MCF 10A (cell line): Measurements from ENCODE around the gene DAGLA. TPM values are rescaled to one million over a fixed set of nuclear protein-coding genes. Genes with fewer than 3 reads are reported as not detected.

Source experiments
- Bru-seq: library from RNA; stranded (reverse); fragments of 400-500 nt; gene quantifications from one replicate; lab custom pipeline; 2021; lab: Mats Ljungman, UMichigan
- BruChase-seq, 2 experiments: library from RNA; stranded (reverse); fragments of 400-500 nt; gene quantifications; one replicate each; lab custom pipeline; 2021; lab: Mats Ljungman, UMichigan
- BruUV-seq: library from RNA; stranded (reverse); fragments of 400-500 nt; replicated peaks from 2 replicates; lab custom pipeline; 2021; lab: Mats Ljungman, UMichigan
- CTCF ChIA-PET: fragments of 300-600 bp; sonication (Branson Sonifier 250); formaldehyde crosslinking; extraction: SDS; loops from one replicate; lab custom pipeline; 2021; ENCODE audit warnings: antibody characterized with exemption, inconsistent platforms; lab: Yijun Ruan, JAX
- POLR2A ChIA-PET: fragments of 300-600, 350-650 bp; sonication (Branson Sonifier 250); formaldehyde crosslinking; extraction: SDS; loops from one replicate; lab custom pipeline; 2020; ENCODE audit warnings: antibody characterized with exemption, inconsistent platforms; lab: Yijun Ruan, JAX
- DNase-seq: peaks from one replicate; pipeline ENCODE4 v3.0.0-alpha.2; 2018; ENCODE audit not compliant: unreplicated experiment
- H3K27ac Mint-ChIP-seq: one replicate; pipeline ENCODE4 v1.8.0; 2022; ENCODE audit warnings: mild to moderate bottlenecking, low read depth, mixed read lengths; ENCODE audit not compliant: unreplicated experiment
- H3K27me3 Mint-ChIP-seq: one replicate; pipeline ENCODE4 v1.8.0; 2022; ENCODE audit warnings: mixed read lengths; ENCODE audit not compliant: insufficient read depth, unreplicated experiment
- H3K36me3 Mint-ChIP-seq: one replicate; pipeline ENCODE4 v1.8.0; 2022; ENCODE audit warnings: mild to moderate bottlenecking, moderate library complexity, mixed read lengths; ENCODE audit not compliant: insufficient read depth, unreplicated experiment
- H3K4me1 Mint-ChIP-seq: one replicate; pipeline ENCODE4 v1.8.0; 2022; ENCODE audit warnings: mixed read lengths; ENCODE audit not compliant: insufficient read depth, unreplicated experiment
- H3K4me3 Mint-ChIP-seq: one replicate; pipeline ENCODE4 v1.8.0; 2022; ENCODE audit warnings: mild to moderate bottlenecking, moderate library complexity, mixed read lengths; ENCODE audit not compliant: unreplicated experiment
- H3K9me3 Mint-ChIP-seq: one replicate; pipeline ENCODE4 v1.8.0; 2022; ENCODE audit warnings: mixed read lengths; ENCODE audit not compliant: unreplicated experiment
- CTCF ChIP-seq: fragments of 200-600 bp; IDR thresholded peaks from one replicate; pipeline ENCODE4 v1.8.0; 2022; ENCODE audit warnings: antibody characterized with exemption, mild to moderate bottlenecking; ENCODE audit not compliant: unreplicated experiment
- intact Hi-C: fragments of 100-400 bp; cut with micrococcal nuclease; formaldehyde crosslinking; loops from 2 replicates; pipeline ENCODE4 v1.14.1; 2022
- long read RNA-seq: library from polyadenylated mRNA; stranded (forward); transcript quantifications from one replicate; pipeline ENCODE4 v2.0.0, GENCODE V29; 2022
- total RNA-seq: library from RNA; stranded (reverse); gene quantifications from 2 replicates; pipeline ENCODE4 v1.2.3, GENCODE V29; 2022

Gene DAGLA
- total RNA-seq (1.0 and 1.5 TPM in 2 replicates), Bru-seq, nascent RNA (percentile 26 among the genes with signal in this experiment), BruChase-seq, experiment 1, labeled RNA remaining after a 6-hour chase (percentile 20 among the genes with signal in this experiment), BruChase-seq, experiment 2, labeled RNA remaining after a 2-hour chase (percentile 21 among the genes with signal in this experiment)
- long read RNA-seq, full-length matches to known transcripts: 1 of 5 reads
- long read RNA-seq, partial matches to known transcripts: 0 of 5 reads
- long read RNA-seq, other reads (novel, unspliced or antisense): 4 of 5 reads

- BruUV-seq: no TSS peak
- H3K36me3 Mint-ChIP-seq: no peaks in the 10 kb centered on the region
- peak within 1 kb of the TSS; percentile 68 for H3K4me3 Mint-ChIP-seq
- peak; percentile 51 for DNase-seq
- no peaks in the 10 kb centered on the region for H3K4me1 Mint-ChIP-seq
- H3K27ac Mint-ChIP-seq: no peak within 1 kb of the TSS
- POLR2A ChIA-PET: no interaction called here
- H3K9me3 Mint-ChIP-seq: no peaks in the 10 kb centered on the region
- peaks cover 47% of the 10 kb centered on the region for H3K27me3 Mint-ChIP-seq
- intact Hi-C loops: loop anchor here (1.0 kb wide), 1 partner anchor 53 kb away; no protein-coding TSS in a partner anchor
- CTCF ChIA-PET: interaction anchor here (0.6 to 4.5 kb wide), 10 partner anchors 8 to 132 kb away, joined by 3 to 61 read pairs (median 4); no protein-coding TSS in a partner anchor
- peak; percentile 95 for TF ChIP-seq CTCF
These were observed at the start of gene DAGLA for GRCh38 chr11:61679893-61680621. Gene DAGLA (plus strand): TSS chr11:61680391. CDS start chr11:61720156, 39,765 bp downstream.

- ChIA-PET POLR2A (no interaction called here), CTCF (interaction anchor here (0.6 to 10.6 kb wide), 2 partner anchors 185 to 187 kb away, joined by 3 to 161 read pairs; no protein-coding TSS in a partner anchor)
- no peak for TF ChIP-seq CTCF
- BruUV-seq: no TSS peak
- Mint-ChIP-seq H3K36me3 (no peaks in the 10 kb centered on the region), H3K27ac (no peak overlapping the region), H3K4me3 (no peak overlapping the region), H3K4me1 (peaks cover 5% of the 10 kb centered on the region), H3K9me3 (no peaks in the 10 kb centered on the region), H3K27me3 (no peaks in the 10 kb centered on the region)
- intact Hi-C loops: no loop called here
- DNase-seq: no peak
These were observed 48.1 kb upstream of the DAGLA start for GRCh38 chr11:61632096-61632495.

- Mint-ChIP-seq H3K4me3 (no peak overlapping the region), H3K27ac (no peak overlapping the region), H3K36me3 (no peaks in the 10 kb centered on the region), H3K4me1 (no peaks in the 10 kb centered on the region), H3K27me3 (no peaks in the 10 kb centered on the region), H3K9me3 (no peaks in the 10 kb centered on the region)
- BruUV-seq: no TSS peak
- intact Hi-C loops: no loop called here
- no peak for DNase-seq
- no peak for TF ChIP-seq CTCF
- ChIA-PET POLR2A (no interaction called here), CTCF (interaction anchor here (0.5 to 10.6 kb wide), 11 partner anchors 12 to 251 kb away, joined by 3 to 161 read pairs (median 4); a partner anchor contains a TSS)
These were observed 44.9 kb upstream of the DAGLA start for GRCh38 chr11:61635304-61635703.

- H3K36me3 Mint-ChIP-seq: no peaks in the 10 kb centered on the region
- H3K4me1 Mint-ChIP-seq: no peaks in the 10 kb centered on the region
- POLR2A ChIA-PET: interaction anchor here (1.1 to 1.4 kb wide), 2 partner anchors 11 to 54 kb away, joined by 3 read pairs; partner anchors contain the start of gene SYT7
- BruUV-seq: no TSS peak
- CTCF ChIA-PET: interaction anchor here (0.6 to 10.6 kb wide), 14 partner anchors 8 to 433 kb away, joined by 3 to 161 read pairs (median 4); a partner anchor contains a TSS
- H3K27ac Mint-ChIP-seq: no peak overlapping the region
- H3K9me3 Mint-ChIP-seq: no peaks in the 10 kb centered on the region
- no peaks in the 10 kb centered on the region for H3K27me3 Mint-ChIP-seq
- no peak for DNase-seq
- no peak overlapping the region for H3K4me3 Mint-ChIP-seq
- intact Hi-C loops: no loop called here
- TF ChIP-seq CTCF: no peak
These were observed 44.4 kb upstream of the DAGLA start for GRCh38 chr11:61635787-61636186.
